HCT116 (cell line): Measurements from ENCODE around the gene CSRNP2. TPM values are rescaled to one million over a fixed set of nuclear protein-coding genes. Genes with fewer than 3 reads are reported as not detected.

Source experiments
- ATAC-seq: fragments of 200-7000 bp; cut with Tn5 transposase; 2 replicates; pipeline ENCODE4 v1.9.1; 2020; ENCODE audit warnings: mild to moderate bottlenecking, moderate library complexity
- BruUV-seq: library from RNA; stranded (reverse); fragments of 400-500 nt; replicated peaks from 2 replicates; lab custom pipeline; 2021; lab: Mats Ljungman, UMichigan
- CTCF ChIA-PET: fragments of 300-600 bp; sonication (Branson Sonifier 250); formaldehyde crosslinking; loops from one replicate; lab custom pipeline; 2021; ENCODE audit warnings: antibody characterized with exemption; lab: Charles Lee
- POLR2A ChIA-PET: fragments of 300-600, 350-600 bp; sonication (Branson Sonifier 250); formaldehyde crosslinking; loops from one replicate; lab custom pipeline; 2021; ENCODE audit warnings: antibody characterized with exemption; lab: Charles Lee
- RAD21 ChIA-PET, 2 experiments: fragments of 300-600 bp; sonication (Branson Sonifier 250); formaldehyde crosslinking; loops; one replicate each; lab custom pipeline; 2023; ENCODE audit warnings: low total read pairs in 2 of 2; ENCODE audit not compliant: uncharacterized antibody in 2 of 2, unreplicated experiment in 2 of 2, low non-redundant PET in 1 of 2; lab: Charles Lee
- DNase-seq: peaks from one replicate; pipeline ENCODE4 v3.0.0-alpha.2; 2010; ENCODE audit warnings: low read depth, low spot score
- H2AFZ ChIP-seq: fragments of 200-600 bp; shearing (Covaris generic), sonication (generic); 2 replicates; pipeline ENCODE4 v1.6.1; 2017; ENCODE audit warnings: low read depth, mixed run types, mixed read lengths, antibody characterized with exemption, low read length; ENCODE audit not compliant: poor library complexity, severe bottlenecking
- H3K27ac ChIP-seq: 2 replicates; pipeline ENCODE4 v1.5.1; 2012; ENCODE audit warnings: low read depth, low read length
- H3K27me3 ChIP-seq: fragments of 200-600 bp; sonication (generic); 2 replicates; pipeline ENCODE4 v1.6.1; 2016; ENCODE audit warnings: mixed run types, low read length, mixed read lengths; ENCODE audit not compliant: insufficient read depth
- H3K36me3 ChIP-seq, 2 experiments: fragments of 200-500 bp in 1 of 2; fragments of 200-600 bp in 1 of 2; sonication (Bioruptor generic) in 1 of 2; sonication (generic) in 1 of 2; 2 replicates each; pipeline versions ENCODE4 v1.5.1 to v1.6.1; 2014 to 2016; ENCODE audit warnings: low read length in 2 of 2, inconsistent platforms in 1 of 2, mixed read lengths in 1 of 2, mixed run types in 1 of 2; ENCODE audit not compliant: insufficient read depth in 2 of 2, control insufficient read depth in 1 of 2
- H3K4me1 ChIP-seq, 2 experiments: fragments of 200-600 bp in 1 of 2; sonication (generic) in 1 of 2; 2 replicates each; pipeline versions ENCODE4 v1.5.1 to v1.6.1; 2012 to 2017; ENCODE audit warnings: low read length in 2 of 2, inconsistent platforms in 1 of 2, mild to moderate bottlenecking in 1 of 2, mixed read lengths in 1 of 2, mixed run types in 1 of 2, moderate library complexity in 1 of 2; ENCODE audit not compliant: insufficient read depth in 2 of 2, control insufficient read depth in 1 of 2
- H3K4me2 ChIP-seq: fragments of 200-600 bp; sonication (generic); 2 replicates; pipeline ENCODE4 v1.6.1; 2017; ENCODE audit warnings: mixed run types, low read length, mixed read lengths
- H3K4me3 ChIP-seq, 2 experiments: fragments of 200-600 bp in 1 of 2; sonication (generic) in 1 of 2; replicated peaks in 1 of 2; 2 replicates each; pipeline ENCODE4 v1.5.1; 2011 to 2016; ENCODE audit warnings: low read length in 2 of 2, control low read depth in 1 of 2, low read depth in 1 of 2, mild to moderate bottlenecking in 1 of 2, mixed read lengths in 1 of 2, mixed run types in 1 of 2
- H3K79me2 ChIP-seq: fragments of 200-600 bp; sonication (generic); 2 replicates; pipeline ENCODE4 v1.6.1; 2017; ENCODE audit warnings: mild to moderate bottlenecking, mixed run types, low read length, moderate library complexity, mixed read lengths; ENCODE audit not compliant: insufficient read depth
- H3K9ac ChIP-seq: fragments of 200-600 bp; sonication (generic); 2 replicates; pipeline ENCODE4 v1.6.1; 2016; ENCODE audit warnings: low read length, mixed read lengths
- H3K9me2 ChIP-seq: fragments of 200-600 bp; sonication (generic), shearing (Covaris generic); 2 replicates; pipeline ENCODE4 v1.6.1; 2017; ENCODE audit warnings: mixed run types, mild to moderate bottlenecking, moderate library complexity; ENCODE audit not compliant: insufficient read depth
- H3K9me3 ChIP-seq, 2 experiments: fragments of 200-500 bp in 1 of 2; fragments of 200-600 bp in 1 of 2; sonication (Bioruptor generic) in 1 of 2; sonication (generic) in 1 of 2; 2 replicates each; pipeline ENCODE4 v1.6.1; 2014 to 2017; ENCODE audit warnings: low read length in 2 of 2, mixed read lengths in 2 of 2, inconsistent platforms in 1 of 2, low read depth in 1 of 2, mild to moderate bottlenecking in 1 of 2, mixed run types in 1 of 2, moderate library complexity in 1 of 2; ENCODE audit not compliant: control insufficient read depth in 1 of 2, insufficient read depth in 1 of 2
- H4K20me1 ChIP-seq: fragments of 200-600 bp; sonication (generic), shearing (Covaris generic); 2 replicates; pipeline ENCODE4 v1.6.1; 2017; ENCODE audit warnings: mixed run types, mild to moderate bottlenecking, moderate library complexity; ENCODE audit not compliant: insufficient read depth
- CBX3 ChIP-seq: IDR thresholded peaks from 2 replicates; pipeline ENCODE4 v1.6.1; 2012; ENCODE audit warnings: low read depth
- REST ChIP-seq: IDR thresholded peaks from 2 replicates; pipeline ENCODE4 v1.6.1; 2012; ENCODE audit warnings: low read depth
- intact Hi-C: fragments of 100-400 bp; cut with micrococcal nuclease; formaldehyde crosslinking; loops from 2 replicates; pipeline ENCODE4 v1.10.0; 2022
- total RNA-seq: library from RNA; stranded (reverse); gene quantifications from one replicate; pipeline ENCODE4 v1.2.1, GENCODE V29; 2021; ENCODE audit not compliant: unreplicated experiment

The CSRNP2 gene
- total RNA-seq, 1 experiment from 2014 or later: 19.0 TPM

- no peak for TF ChIP-seq REST
Observed at GRCh38 chr12:51036279-51036678, 47.1 kb downstream of the CSRNP2 start (continued).

GRCh38 chr12:51033457-51034089, 49.8 kb downstream of the CSRNP2 start:
- RAD21 ChIA-PET: no interaction called here
- intact Hi-C loops: no loop called here
- H3K27ac ChIP-seq: no peak overlapping the region
- DNase-seq: no peak
- H4K20me1 ChIP-seq: no peaks in the 10 kb centered on the region
- no peak overlapping the region for H3K9ac ChIP-seq
- H3K9me3 ChIP-seq: no peaks in the 10 kb centered on the region
- H3K79me2 ChIP-seq: no peaks in the 10 kb centered on the region
- no peak overlapping the region for H3K4me2 ChIP-seq
- no peak overlapping the region for H2AFZ ChIP-seq
- POLR2A ChIA-PET: no interaction called here
- no peaks in the 10 kb centered on the region for H3K27me3 ChIP-seq
- H3K9me2 ChIP-seq: no peaks in the 10 kb centered on the region
- CTCF ChIA-PET: interaction anchor here (1.5 kb wide), 1 partner anchor 269 kb away, joined by 5 read pairs; no protein-coding TSS in a partner anchor
- H3K36me3 ChIP-seq: no peaks in the 10 kb centered on the region
- ATAC-seq: no peak
- no TSS peak for BruUV-seq
- H3K4me3 ChIP-seq: no peak overlapping the region
- no peak for TF ChIP-seq CBX3
- TF ChIP-seq, all 23 proteins: peak for 0
- peaks cover 18 to 31% of the 10 kb centered on the region in 2 experiments for H3K4me1 ChIP-seq
